ENCODE results near the gene MAPK8.

The MAPK8 gene

GRCh38 chr10:48461623-48462481, 155.4 kb downstream of the MAPK8 start:
- Histone ChIP-seq H3K4me1 (ENCODE audit: control insufficient read depth, insufficient read depth, low read length, unreplicated experiment) (no peaks in the 10 kb centered on the region), H3K27ac (ENCODE audit: low read depth, low read length) (no peak overlapping the region), H3K4me3 (ENCODE audit: low read depth, low read length) (no peak overlapping the region), H3K27me3 (ENCODE audit: insufficient read depth, low read length) (no peaks in the 10 kb centered on the region), H2AFZ (ENCODE audit: low read length, unreplicated experiment) (no peak overlapping the region), H3K36me3 (ENCODE audit: insufficient read depth, low read length) (0 out of 2 replicates have a peak, but pooled peaks cover 2% of the 10 kb centered on the region), H3K79me2 (ENCODE audit: control insufficient read depth, insufficient read depth, low read length, unreplicated experiment) (no peaks in the 10 kb centered on the region)

- no peaks in the 10 kb centered on the region for H3K79me2 ChIP-seq (ENCODE audit: control insufficient read depth, insufficient read depth, low read length, unreplicated experiment)
- no peaks in the 10 kb centered on the region for H3K27me3 ChIP-seq (ENCODE audit: insufficient read depth, low read length)
- H3K36me3 ChIP-seq (ENCODE audit: insufficient read depth, low read length), result 0 out of 2 replicates have a peak, but pooled peaks cover 2% of the 10 kb centered on the region
- H2AFZ ChIP-seq (ENCODE audit: low read length, unreplicated experiment), result no peak overlapping the region
- no peaks in the 10 kb centered on the region for H3K4me1 ChIP-seq (ENCODE audit: control insufficient read depth, insufficient read depth, low read length, unreplicated experiment)
- H3K27ac ChIP-seq (ENCODE audit: low read depth, low read length), result no peak overlapping the region
- H3K4me3 ChIP-seq (ENCODE audit: low read depth, low read length), result no peak overlapping the region
Measured at GRCh38 chr10:48462482-48463020, 156.1 kb downstream of the MAPK8 start.

- no peaks in the 10 kb centered on the region for H3K4me1 ChIP-seq (ENCODE audit: control insufficient read depth, insufficient read depth, low read length, unreplicated experiment)
- H2AFZ ChIP-seq (ENCODE audit: low read length, unreplicated experiment), result no peak overlapping the region
- 0 out of 2 replicates have a peak, but pooled peaks cover 2% of the 10 kb centered on the region for H3K36me3 ChIP-seq (ENCODE audit: insufficient read depth, low read length)
- H3K27me3 ChIP-seq (ENCODE audit: insufficient read depth, low read length), result no peaks in the 10 kb centered on the region
- no peak overlapping the region for H3K27ac ChIP-seq (ENCODE audit: low read depth, low read length)
- H3K4me3 ChIP-seq (ENCODE audit: low read depth, low read length), result no peak overlapping the region
- H3K79me2 ChIP-seq (ENCODE audit: control insufficient read depth, insufficient read depth, low read length, unreplicated experiment), result no peaks in the 10 kb centered on the region
Measured at GRCh38 chr10:48463318-48464003, 157.0 kb downstream of the MAPK8 start.

- no peaks in the 10 kb centered on the region for H3K79me2 ChIP-seq (ENCODE audit: control insufficient read depth, insufficient read depth, low read length, unreplicated experiment)
- H3K4me1 ChIP-seq (ENCODE audit: control insufficient read depth, insufficient read depth, low read length, unreplicated experiment), result no peaks in the 10 kb centered on the region
- H3K4me3 ChIP-seq (ENCODE audit: low read depth, low read length), result no peak overlapping the region
- H3K27ac ChIP-seq (ENCODE audit: low read depth, low read length), result no peak overlapping the region
- no peaks in the 10 kb centered on the region for H3K27me3 ChIP-seq (ENCODE audit: insufficient read depth, low read length)
- no peak overlapping the region for H2AFZ ChIP-seq (ENCODE audit: low read length, unreplicated experiment)
- H3K36me3 ChIP-seq (ENCODE audit: insufficient read depth, low read length), result 0 out of 2 replicates have a peak, but pooled peaks cover 2% of the 10 kb centered on the region
Measured at GRCh38 chr10:48464121-48464870, 157.8 kb downstream of the MAPK8 start.

GRCh38 chr10:48464871-48465736, 158.6 kb downstream of the MAPK8 start:
- Histone ChIP-seq H3K27me3 (ENCODE audit: insufficient read depth, low read length) (no peaks in the 10 kb centered on the region), H3K4me3 (ENCODE audit: low read depth, low read length) (no peak overlapping the region), H3K4me1 (ENCODE audit: control insufficient read depth, insufficient read depth, low read length, unreplicated experiment) (no peaks in the 10 kb centered on the region), H3K27ac (ENCODE audit: low read depth, low read length) (no peak overlapping the region), H3K36me3 (ENCODE audit: insufficient read depth, low read length) (0 out of 2 replicates have a peak, but pooled peaks cover 2% of the 10 kb centered on the region), H2AFZ (ENCODE audit: low read length, unreplicated experiment) (no peak overlapping the region), H3K79me2 (ENCODE audit: control insufficient read depth, insufficient read depth, low read length, unreplicated experiment) (no peaks in the 10 kb centered on the region)

- H3K27me3 ChIP-seq (ENCODE audit: insufficient read depth, low read length), result no peaks in the 10 kb centered on the region
- H3K36me3 ChIP-seq (ENCODE audit: insufficient read depth, low read length), result no peaks in the 10 kb centered on the region
- H3K4me1 ChIP-seq (ENCODE audit: control insufficient read depth, insufficient read depth, low read length, unreplicated experiment), result no peaks in the 10 kb centered on the region
- H3K4me3 ChIP-seq (ENCODE audit: low read depth, low read length), result no peak overlapping the region
- no peak overlapping the region for H3K27ac ChIP-seq (ENCODE audit: low read depth, low read length)
- H2AFZ ChIP-seq (ENCODE audit: low read length, unreplicated experiment), result no peak overlapping the region
- peaks cover under 1% of the 10 kb centered on the region for H3K79me2 ChIP-seq (ENCODE audit: control insufficient read depth, insufficient read depth, low read length, unreplicated experiment)
Measured at GRCh38 chr10:48465860-48466521, 159.5 kb downstream of the MAPK8 start.

- H3K36me3 ChIP-seq (ENCODE audit: insufficient read depth, low read length), result no peaks in the 10 kb centered on the region
- H2AFZ ChIP-seq (ENCODE audit: low read length, unreplicated experiment), result no peak overlapping the region
- peaks cover 7% of the 10 kb centered on the region for H3K79me2 ChIP-seq (ENCODE audit: control insufficient read depth, insufficient read depth, low read length, unreplicated experiment)
- no peaks in the 10 kb centered on the region for H3K4me1 ChIP-seq (ENCODE audit: control insufficient read depth, insufficient read depth, low read length, unreplicated experiment)
- H3K4me3 ChIP-seq (ENCODE audit: low read depth, low read length), result no peak overlapping the region
- no peaks in the 10 kb centered on the region for H3K27me3 ChIP-seq (ENCODE audit: insufficient read depth, low read length)
- H3K27ac ChIP-seq (ENCODE audit: low read depth, low read length), result no peak overlapping the region
Measured at GRCh38 chr10:48466611-48467240, 160.2 kb downstream of the MAPK8 start.

GRCh38 chr10:48467669-48468068, 161.2 kb downstream of the MAPK8 start:
- peaks cover 10% of the 10 kb centered on the region for H3K79me2 ChIP-seq (ENCODE audit: control insufficient read depth, insufficient read depth, low read length, unreplicated experiment)
- no peak overlapping the region for H3K4me3 ChIP-seq (ENCODE audit: low read depth, low read length)
- H3K36me3 ChIP-seq (ENCODE audit: insufficient read depth, low read length), result no peaks in the 10 kb centered on the region
- H2AFZ ChIP-seq (ENCODE audit: low read length, unreplicated experiment), result no peak overlapping the region
- no peaks in the 10 kb centered on the region for H3K4me1 ChIP-seq (ENCODE audit: control insufficient read depth, insufficient read depth, low read length, unreplicated experiment)
- H3K27me3 ChIP-seq (ENCODE audit: insufficient read depth, low read length), result no peaks in the 10 kb centered on the region
- H3K27ac ChIP-seq (ENCODE audit: low read depth, low read length), result no peak overlapping the region

GRCh38 chr10:48468130-48468790, 161.8 kb downstream of the MAPK8 start:
- Histone ChIP-seq H3K4me1 (ENCODE audit: control insufficient read depth, insufficient read depth, low read length, unreplicated experiment) (no peaks in the 10 kb centered on the region), H3K4me3 (ENCODE audit: low read depth, low read length) (no peak overlapping the region), H3K79me2 (ENCODE audit: control insufficient read depth, insufficient read depth, low read length, unreplicated experiment) (peaks cover 11% of the 10 kb centered on the region), H2AFZ (ENCODE audit: low read length, unreplicated experiment) (no peak overlapping the region), H3K27me3 (ENCODE audit: insufficient read depth, low read length) (no peaks in the 10 kb centered on the region), H3K27ac (ENCODE audit: low read depth, low read length) (no peak overlapping the region), H3K36me3 (ENCODE audit: insufficient read depth, low read length) (no peaks in the 10 kb centered on the region)
